ENCODE data around the gene SLC52A3. TPM values are rescaled to one million over a fixed set of nuclear protein-coding genes. Genes with fewer than 3 reads are reported as not detected.
"Not testable (repeated sequence)": the region's sequence is repeated elsewhere in the genome, so short reads cannot be mapped to it uniquely, and the experiment has no call there.

The SLC52A3 gene
- total RNA-seq: 1 to 10 TPM; 1.5 to 5.7 (median 2.6) TPM
- 1 to 10 TPM; 2.8 to 3.6 TPM for polyA plus RNA-seq
- long read RNA-seq, donor 1, partial matches to known transcripts: 1 of 2 reads
- long read RNA-seq, donor 1, other reads (novel, unspliced or antisense): 0 of 2 reads
- long read RNA-seq, donor 2, partial matches to known transcripts: 3 of 7 reads
- long read RNA-seq, donor 2, other reads (novel, unspliced or antisense): 1 of 7 reads
- long read RNA-seq, donor 3, transcript SLC52A3-206 (5 exons, 2,611 nt): major isoform, 6 of 19 reads
- long read RNA-seq, donor 3, partial matches to known transcripts: 6 of 19 reads
- long read RNA-seq, donor 3, other reads (novel, unspliced or antisense): 3 of 19 reads

DNA sequence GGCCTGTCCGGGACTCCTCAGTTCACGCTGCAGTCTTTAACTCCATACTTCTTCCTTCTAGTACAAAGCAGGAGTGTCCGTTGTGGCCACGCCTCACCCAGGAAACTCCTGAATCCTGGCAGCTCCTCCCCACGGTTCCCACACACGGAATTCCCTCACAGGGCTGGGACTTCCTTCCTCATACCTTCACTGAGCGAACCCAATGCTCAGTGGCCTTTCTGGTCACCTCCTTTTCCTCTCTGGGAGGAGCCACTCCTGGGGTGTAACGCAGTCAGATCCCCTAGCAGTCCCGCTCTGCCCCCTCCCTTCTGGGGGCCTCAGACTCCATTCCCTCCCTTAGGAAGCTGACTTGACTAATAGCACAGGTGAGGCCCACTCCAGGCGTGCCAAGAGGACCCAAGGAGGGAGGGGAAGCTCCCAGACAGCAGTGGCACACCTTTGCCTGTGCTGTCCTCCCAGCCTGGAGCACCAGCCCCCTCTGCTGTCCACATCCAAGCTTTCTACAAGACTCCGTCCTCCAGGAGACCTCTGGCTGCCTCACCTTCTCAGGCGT lies at the start of gene SLC52A3:
Gene SLC52A3 (minus strand): TSS at position 75 of the 553 bp plus-strand sequence. CDS start 2,726 bp downstream, outside the sequence.
- Histone ChIP-seq H3K4me3 (peak within 1 kb of the TSS in 9 of 10 donors; percentile 16 to 54 (median 44)), H3K36me3 (peaks cover 0 to 16% (median 0%) of the 10 kb centered on the region in 9 donors), H3K9me3 (peaks cover 0 to 4% (median 0%) of the 10 kb centered on the region in 11 donors), H3K4me1 (peaks cover 0 to 17% (median 7%) of the 10 kb centered on the region in 9 donors), H3K27ac (peak within 1 kb of the TSS; percentile 27 to 88 (median 69)), H3K27me3 (peaks cover 0 to 8% (median 0%) of the 10 kb centered on the region in 7 donors)
- peak; percentile 75 to 93 (median 91) for ATAC-seq
- intact Hi-C loops (cut with DNase I): no loop called here
- 49 to 52% methylated on average over 12 of the region's 12 CpGs for WGBS, 2 donors
- peak; percentile 30 to 76 for DNase-seq
- TF ChIP-seq CTCF (IDR thresholded peaks at IDR 0.05): peak in 8 of 9 donors; percentile 13 to 62 (median 42)

GRCh38 chr20:815914-816606 lies 47.8 kb upstream of the SLC52A3 start:
- peak; percentile 93 to 99 (median 97) for TF ChIP-seq CTCF (IDR thresholded peaks at IDR 0.05)
- intact Hi-C loops (cut with DNase I): loop anchor here (1.0 to 10.0 kb wide), 11 partner anchors 140 to 399 kb away; partner anchors contain the start of gene TMEM74B (in 1 of the 10)
- Histone ChIP-seq H3K4me1 (peaks cover 0 to 7% (median 0%) of the 10 kb centered on the region in 9 donors), H3K27ac (no peak overlapping the region), H3K27me3 (peaks cover 0 to 40% (median 11%) of the 10 kb centered on the region in 7 donors), H3K9me3 (no peaks in the 10 kb centered on the region), H3K4me3 (no peak overlapping the region), H3K36me3 (no peaks in the 10 kb centered on the region)
- 29 to 30% methylated on average over 13 of the region's 13 CpGs for WGBS, 2 donors
- peak in 7 of 8 donors; percentile 25 to 66 (median 48) for ATAC-seq
- peak; percentile 43 to 51 for DNase-seq

- no peak overlapping the region for H3K27ac ChIP-seq
- intact Hi-C loops (cut with DNase I): loop anchor here in 9 of 10 donors (5.0 to 10.0 kb wide), 6 partner anchors 290 to 400 kb away; partner anchors contain the start of gene TMEM74B (in 1 of the 9)
- H3K4me1 ChIP-seq: peaks cover 0 to 4% (median 0%) of the 10 kb centered on the region in 9 donors
- H3K27me3 ChIP-seq: peaks cover 0 to 48% (median 13%) of the 10 kb centered on the region in 7 donors
- TF ChIP-seq CTCF (IDR thresholded peaks at IDR 0.05): no peak
- WGBS, 2 donors: 91% methylated on average over 10 of the region's 10 CpGs
- no peak overlapping the region for H3K4me3 ChIP-seq
- ATAC-seq: peak in 1 of 8 donors; percentile 43
- H3K36me3 ChIP-seq: no peaks in the 10 kb centered on the region
- no peak for DNase-seq
- no peaks in the 10 kb centered on the region for H3K9me3 ChIP-seq
These were observed 46.9 kb upstream of the SLC52A3 start for GRCh38 chr20:815226-815625.

GRCh38 chr20:813390-813789 lies 45.1 kb upstream of the SLC52A3 start:
- peaks cover 0 to 60% (median 19%) of the 10 kb centered on the region in 7 donors for H3K27me3 ChIP-seq

DNA sequence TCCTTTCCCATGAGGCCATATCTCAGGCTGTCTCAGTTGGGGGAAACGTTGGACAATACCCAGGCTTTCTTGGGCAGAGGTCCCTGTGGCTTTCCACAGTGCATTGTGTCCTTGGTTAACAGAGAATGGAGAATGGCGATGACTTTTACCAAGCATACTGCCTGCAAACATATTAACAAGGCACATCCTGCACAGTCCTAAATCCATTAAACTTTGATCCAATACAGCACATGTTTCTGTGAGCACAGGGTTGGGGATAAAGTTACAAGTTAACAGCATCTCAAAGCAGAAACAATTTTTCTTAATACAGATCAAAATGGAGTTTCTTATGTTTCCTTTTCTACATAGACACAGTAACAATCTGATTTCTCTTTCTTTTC lies 44.1 kb upstream of the SLC52A3 start:
- H3K4me1 ChIP-seq, ATAC-seq, H3K4me3 ChIP-seq, H3K27ac ChIP-seq, H3K36me3 ChIP-seq, H3K9me3 ChIP-seq, DNase-seq: not testable (repeated sequence)
- WGBS, 2 donors: 27 to 31% methylated on average over 2 of the region's 2 CpGs
- intact Hi-C loops (cut with DNase I): loop anchor here in 6 of 10 donors (10.0 kb wide), 4 partner anchors 292 to 402 kb away; partner anchors contain the start of gene TMEM74B (in 1 of the 6)
- peaks cover 0 to 60% (median 21%) of the 10 kb centered on the region in 7 donors for H3K27me3 ChIP-seq

More at GRCh38 chr20:813390-813789, 45.1 kb upstream of the SLC52A3 start:
- H3K27ac ChIP-seq: no peak overlapping the region
- H3K36me3 ChIP-seq: no peaks in the 10 kb centered on the region
- no peak overlapping the region for H3K4me3 ChIP-seq
- 45 to 50% methylated on average over 8 of the region's 8 CpGs for WGBS, 2 donors
- intact Hi-C loops (cut with DNase I): loop anchor here in 6 of 10 donors (10.0 kb wide), 4 partner anchors 291 to 401 kb away; partner anchors contain the start of gene TMEM74B (in 1 of the 6)
- H3K4me1 ChIP-seq: no peaks in the 10 kb centered on the region
- ATAC-seq (no peak), DNase-seq (no peak)
- TF ChIP-seq CTCF (IDR thresholded peaks at IDR 0.05): no peak
- no peaks in the 10 kb centered on the region for H3K9me3 ChIP-seq

DNA sequence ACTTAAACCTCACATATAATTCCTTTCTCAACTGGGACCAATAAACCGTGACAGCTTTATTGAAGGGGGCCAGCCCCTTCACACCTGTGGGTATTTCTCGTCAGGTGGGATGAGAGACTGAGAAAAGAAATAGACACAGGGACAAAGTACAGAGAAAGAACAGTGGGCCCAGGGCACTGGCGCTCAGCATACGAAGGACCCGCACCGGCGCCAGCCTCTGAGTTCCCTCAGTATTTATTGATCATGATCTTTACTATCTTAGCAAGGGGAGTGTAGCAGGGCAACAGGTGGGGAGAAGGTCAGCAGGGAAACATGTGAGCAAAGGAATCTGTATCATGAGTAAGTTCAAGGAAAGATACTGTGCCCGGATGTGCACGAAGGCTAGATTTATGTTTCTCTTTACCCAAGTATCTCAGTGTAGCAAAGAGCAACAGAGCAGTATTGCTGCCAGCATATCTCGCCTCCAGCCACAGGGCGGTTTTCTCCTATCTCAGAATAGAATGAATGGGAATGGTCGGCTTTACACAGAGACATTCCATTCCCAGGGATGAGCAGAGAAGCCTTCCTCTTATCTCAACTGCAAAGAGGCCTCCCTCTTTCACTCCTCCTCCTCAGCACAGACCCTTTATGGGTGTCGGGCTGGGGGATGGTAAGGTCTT lies 43.6 kb upstream of the SLC52A3 start:
- not testable (repeated sequence) for H3K4me3 ChIP-seq, H3K9me3 ChIP-seq, DNase-seq, H3K27ac ChIP-seq, ATAC-seq, H3K36me3 ChIP-seq, H3K4me1 ChIP-seq
- intact Hi-C loops (cut with DNase I): loop anchor here in 6 of 10 donors (10.0 kb wide), 4 partner anchors 293 to 403 kb away; partner anchors contain the start of gene TMEM74B (in 1 of the 6)
- H3K27me3 ChIP-seq: peaks cover 0 to 60% (median 25%) of the 10 kb centered on the region in 7 donors
- WGBS, 2 donors: 48 to 55% methylated on average over 13 of the region's 13 CpGs

Data from heart right ventricle (tissue), 16 donors.